HG02798 (cell line): Measurements from ENCODE around the gene HNRNPUL1.
A peak's percentile ranks its signal among the peaks of the same experiment; 100 is the strongest.
"Not testable (repeated sequence)": the region's sequence is repeated elsewhere in the genome, so short reads cannot be mapped to it uniquely, and the experiment has no call there.

Experiments
- ATAC-seq: cut with Tn5 transposase; IDR thresholded peaks from one replicate; pipeline ENCODE4 v1.9.1; 2021; ENCODE audit warnings: mild to moderate bottlenecking; ENCODE audit not compliant: unreplicated experiment, poor library complexity

Gene HNRNPUL1

GRCh38 chr19:41263850-41264580, at the start of gene HNRNPUL1:
HNRNPUL1 (plus strand) TSS chr19:41264372; CDS start chr19:41264504, 132 bp downstream.
- ATAC-seq, result peak; percentile 80

- ATAC-seq, result no peak
Measured at GRCh38 chr19:41217741-41218140, 46.4 kb upstream of the HNRNPUL1 start.

- ATAC-seq, result no peak
Measured at GRCh38 chr19:41218249-41218614, 45.9 kb upstream of the HNRNPUL1 start.

GRCh38 chr19:41218615-41219507, 45.3 kb upstream of the HNRNPUL1 start, which contains the start of gene AXL:
AXL (plus strand) TSS chr19:41219223; CDS start chr19:41219393, 170 bp downstream.
- ATAC-seq, result no peak

- no peak for ATAC-seq
Measured at GRCh38 chr19:41219924-41220567, 44.1 kb upstream of the HNRNPUL1 start.

GRCh38 chr19:41220811-41221210, 43.4 kb upstream of the HNRNPUL1 start:
- ATAC-seq, result no peak

GRCh38 chr19:41221514-41222205, 42.5 kb upstream of the HNRNPUL1 start:
- ATAC-seq, result no peak

- no peak for ATAC-seq
Measured at GRCh38 chr19:41222240-41222639, 41.9 kb upstream of the HNRNPUL1 start.

GRCh38 chr19:41223431-41224234, 40.5 kb upstream of the HNRNPUL1 start:
- no peak for ATAC-seq

- ATAC-seq, result no peak
Measured at GRCh38 chr19:41224632-41225031, 39.5 kb upstream of the HNRNPUL1 start.

- no peak for ATAC-seq
Measured at GRCh38 chr19:41225238-41226052, 38.7 kb upstream of the HNRNPUL1 start.

- no peak for ATAC-seq
Measured at GRCh38 chr19:41226053-41226873, 37.9 kb upstream of the HNRNPUL1 start.

GRCh38 chr19:41226874-41227390, 37.2 kb upstream of the HNRNPUL1 start:
- no peak for ATAC-seq

- no peak for ATAC-seq
Measured at GRCh38 chr19:41228486-41228885, 35.7 kb upstream of the HNRNPUL1 start.

- ATAC-seq, result not testable (repeated sequence)
Measured at GRCh38 chr19:41229338-41229737, 34.8 kb upstream of the HNRNPUL1 start.

- ATAC-seq, result no peak
Measured at GRCh38 chr19:41230067-41230857, 33.9 kb upstream of the HNRNPUL1 start.

GRCh38 chr19:41232686-41233085, 31.5 kb upstream of the HNRNPUL1 start:
- ATAC-seq, result no peak
